HepG2 (cell line): ENCODE data around the gene OOSP3. TPM values are rescaled to one million over a fixed set of nuclear protein-coding genes. Genes with fewer than 3 reads are reported as not detected.

Experiments used
- CEBPB ChIP-seq: IDR thresholded peaks from 2 replicates; pipeline ENCODE4 v1.6.1; 2011; ENCODE audit warnings: low read depth, low read length, improper control_type of control experiment, borderline replicate concordance
- CENPBD1 ChIP-seq: sonication (generic); formaldehyde crosslinking; IDR thresholded peaks from 2 replicates; pipeline ENCODE4 v1.8.0; 2022; ENCODE audit warnings: missing genetic modification reagents, low read depth, mild to moderate bottlenecking, borderline replicate concordance
- FOXA3 ChIP-seq: IDR thresholded peaks from 2 replicates; pipeline ENCODE4 v1.6.1; 2016; ENCODE audit warnings: missing genetic modification reagents, missing compliant biosample characterization
- FOXJ3 ChIP-seq: sonication (generic); formaldehyde crosslinking; IDR thresholded peaks from 2 replicates; pipeline ENCODE4 v1.4.0; 2020; ENCODE audit warnings: missing genetic modification reagents, mild to moderate bottlenecking, borderline replicate concordance
- FOXK1 ChIP-seq: sonication (generic); formaldehyde crosslinking; IDR thresholded peaks from 2 replicates; pipeline ENCODE4 v1.4.0; 2020; ENCODE audit warnings: low read depth, missing genetic modification reagents, borderline replicate concordance
- GATAD2A ChIP-seq: IDR thresholded peaks from 2 replicates; pipeline ENCODE4 v1.6.1; 2016
- HNF1A ChIP-seq, 2 experiments: sonication (generic) in 1 of 2; formaldehyde crosslinking in 1 of 2; IDR thresholded peaks; 2 replicates each; pipeline versions ENCODE4 v1.4.0 to v1.6.1; 2016 to 2020; ENCODE audit warnings: borderline replicate concordance in 1 of 2, low read depth in 1 of 2, mild to moderate bottlenecking in 1 of 2, missing genetic modification reagents in 1 of 2
- IKZF4 ChIP-seq: sonication (generic); formaldehyde crosslinking; IDR thresholded peaks from 2 replicates; pipeline ENCODE4 v1.5.1; 2020; ENCODE audit warnings: borderline replicate concordance, mild to moderate bottlenecking, low read depth, missing genetic modification reagents; ENCODE audit errors: not compliant biosample characterization
- MYPOP ChIP-seq: sonication (generic); formaldehyde crosslinking; IDR thresholded peaks from 2 replicates; pipeline ENCODE4 v1.8.1; 2023; ENCODE audit warnings: mild to moderate bottlenecking, moderate library complexity, missing genetic modification reagents
- PITX1 ChIP-seq: sonication (generic); formaldehyde crosslinking; IDR thresholded peaks from 2 replicates; pipeline ENCODE4 v1.5.1; 2020; ENCODE audit warnings: mild to moderate bottlenecking, missing genetic modification reagents
- ZBTB14 ChIP-seq: sonication (generic); formaldehyde crosslinking; IDR thresholded peaks from 2 replicates; pipeline ENCODE4 v1.4.0; 2020; ENCODE audit warnings: missing genetic modification reagents
- ZNF83 ChIP-seq: sonication (generic); formaldehyde crosslinking; IDR thresholded peaks from 2 replicates; pipeline ENCODE4 v1.4.0; 2020; ENCODE audit warnings: missing genetic modification reagents, mild to moderate bottlenecking, borderline replicate concordance
- polyA plus RNA-seq, 8 experiments: library from polyadenylated mRNA; depleted of rRNA in 3 of 8; stranded (reverse) in 7 of 8; unstranded in 1 of 8; fragments of >200 nt; fragmentation: Illumina TruSeq in 4 of 8; extraction: Trizol in 4 of 8; gene quantifications; 2 replicates each; pipeline versions ENCODE4 v1.2.1 to v1.2.3, GENCODE V29; 2011 to 2016; ENCODE audit warnings: low read depth in 4 of 8, missing spikeins in 1 of 8, mixed read lengths in 1 of 8; ENCODE audit not compliant: insufficient read depth in 1 of 8
- total RNA-seq, 5 experiments: library from RNA; depleted of rRNA; stranded (reverse); fragments of >200 nt; fragmentation: Illumina TruSeq; extraction: Trizol; gene quantifications; 2 replicates each; pipeline ENCODE4 v1.2.3, GENCODE V29; 2016; ENCODE audit warnings: low read depth in 1 of 5

Gene OOSP3
- total and polyA plus RNA-seq, 2 of the 13 experiments (the other 11 are each of a cell fraction or from before 2014, with no cell fraction given) = not detected

- TF ChIP-seq ZNF83 (CRISPR knock-in tag) (no peak), IKZF4 (CRISPR knock-in tag) (no peak), CENPBD1 (CRISPR knock-in tag) (no peak), ZBTB14 (no peak), FOXJ3 (CRISPR knock-in tag) (peak; percentile 58; the same call in 1 of the 2 replicates), FOXK1 (peak; percentile 43; the same call in 1 of the 2 replicates), FOXA3 (CRISPR knock-in tag) (peak; percentile 80), MYPOP (CRISPR knock-in tag) (no peak), GATAD2A (peak; percentile 77; the same call in 1 of the 2 replicates), CEBPB (peak; percentile 57; the same call in 1 of the 2 replicates), PITX1 (CRISPR knock-in tag) (no peak), HNF1A (IDR thresholded peaks at IDR 0.05; ENCODE audit: low read depth) (no peak), HNF1A (CRISPR knock-in tag; IDR thresholded peaks at IDR 0.05; ENCODE audit: borderline replicate concordance) (no peak)
These were observed 2.6 kb upstream of the OOSP3 start (continued) for GRCh38 chr11:59875856-59876519.
